Activated CD8-positive, alpha-beta T cell treated with anti-CD3 and anti-CD28 coated beads for 36 hours (primary cell): ENCODE data around the gene GGNBP2. TPM values are rescaled to one million over a fixed set of nuclear protein-coding genes. Genes with fewer than 3 reads are reported as not detected.
A peak's percentile ranks its signal among the peaks of the same experiment; 100 is the strongest.

ENCODE experiments used
- ATAC-seq: fragments of 200-7000 bp; cut with Tn5 transposase; one replicate; pipeline ENCODE4 v1.10.0; 2021; ENCODE audit warnings: mild to moderate bottlenecking, moderate library complexity
- CTCF ChIA-PET: fragments of 350-600 bp; sonication (Branson Sonifier 250); formaldehyde crosslinking; loops from one replicate; lab custom pipeline; 2021; ENCODE audit warnings: antibody characterized with exemption; lab: Charles Lee
- POLR2A ChIA-PET: fragments of 350-600 bp; sonication (Branson Sonifier 250); formaldehyde crosslinking; loops from one replicate; lab custom pipeline; 2021; ENCODE audit warnings: antibody characterized with exemption; lab: Charles Lee
- DNase-seq: peaks from one replicate; pipeline ENCODE4 v3.0.0-alpha.2; 2020
- H3K27ac Mint-ChIP-seq: one replicate; pipeline ENCODE4 v1.8.0; 2021; ENCODE audit warnings: mild to moderate bottlenecking, mixed read lengths
- H3K27me3 Mint-ChIP-seq: one replicate; pipeline ENCODE4 v1.8.0; 2021; ENCODE audit warnings: mixed read lengths
- H3K36me3 Mint-ChIP-seq: one replicate; pipeline ENCODE4 v1.8.0; 2021; ENCODE audit warnings: low read depth, mixed read lengths
- H3K4me1 Mint-ChIP-seq: one replicate; pipeline ENCODE4 v1.8.0; 2021; ENCODE audit warnings: low read depth, mixed read lengths
- H3K4me3 Mint-ChIP-seq: one replicate; pipeline ENCODE4 v1.8.0; 2021; ENCODE audit warnings: mild to moderate bottlenecking, moderate library complexity, mixed read lengths
- H3K9me3 Mint-ChIP-seq: one replicate; pipeline ENCODE4 v1.8.0; 2021; ENCODE audit warnings: mixed read lengths
- CTCF ChIP-seq: fragments of 200-600 bp; IDR thresholded peaks from one replicate; pipeline ENCODE4 v1.8.0; 2022; ENCODE audit warnings: antibody characterized with exemption, mild to moderate bottlenecking
- intact Hi-C: fragments of 100-400 bp; cut with micrococcal nuclease; formaldehyde crosslinking; loops from one replicate; pipeline ENCODE4 v1.10.0; 2022
- total RNA-seq, 2 experiments: library from RNA; stranded (reverse); gene quantifications; one replicate each; pipeline ENCODE4 v1.2.3, GENCODE V29; 2021

The GGNBP2 gene
- total RNA-seq, 2 experiments from 2014 or later, result 82.9 to 87.4 TPM

- intact Hi-C loops, result no loop called here
- Mint-ChIP-seq H3K9me3 (no peaks in the 10 kb centered on the region), H3K4me1 (peaks cover 6% of the 10 kb centered on the region), H3K27ac (peak overlapping the region; percentile 34), H3K36me3 (peaks cover 40% of the 10 kb centered on the region), H3K4me3 (no peak overlapping the region), H3K27me3 (no peaks in the 10 kb centered on the region)
- ChIA-PET CTCF (interaction anchor here (0.8 kb wide), 1 partner anchor 22 kb away, joined by 3 read pairs; no protein-coding TSS in a partner anchor), POLR2A (interaction anchor here (0.7 kb wide), 1 partner anchor 10 kb away, joined by 3 read pairs; no protein-coding TSS in a partner anchor)
- no peak for DNase-seq
- TF ChIP-seq CTCF, result no peak
- no peak for ATAC-seq
Observed at GRCh38 chr17:36498560-36499300, 46.0 kb upstream of the GGNBP2 start.

- ChIA-PET POLR2A (interaction anchor here (0.7 to 1.5 kb wide), 7 partner anchors 11 to 34 kb away, joined by 3 to 4 read pairs (median 3); partner anchors contain the start of genes MYO19 and PIGW), CTCF (interaction anchor here (0.7 to 1.8 kb wide), 2 partner anchors 18 to 101 kb away, joined by 3 to 6 read pairs; partner anchors contain the start of gene MRM1)
- H3K27ac Mint-ChIP-seq, result no peak overlapping the region
- H3K27me3 Mint-ChIP-seq, result no peaks in the 10 kb centered on the region
- H3K9me3 Mint-ChIP-seq, result no peaks in the 10 kb centered on the region
- no peak overlapping the region for H3K4me3 Mint-ChIP-seq
- DNase-seq, result no peak
- H3K36me3 Mint-ChIP-seq, result peaks cover 38% of the 10 kb centered on the region
- no peak for TF ChIP-seq CTCF
- no peak for ATAC-seq
- peaks cover 6% of the 10 kb centered on the region for H3K4me1 Mint-ChIP-seq
- intact Hi-C loops, result no loop called here
Observed at GRCh38 chr17:36500745-36501225, 43.9 kb upstream of the GGNBP2 start.

GRCh38 chr17:36501351-36501750, 43.4 kb upstream of the GGNBP2 start:
- Mint-ChIP-seq H3K9me3 (no peaks in the 10 kb centered on the region), H3K36me3 (peaks cover 38% of the 10 kb centered on the region), H3K4me1 (peaks cover 6% of the 10 kb centered on the region), H3K27me3 (no peaks in the 10 kb centered on the region), H3K4me3 (no peak overlapping the region), H3K27ac (no peak overlapping the region)
- no peak for TF ChIP-seq CTCF
- ATAC-seq, result no peak
- CTCF ChIA-PET, result interaction anchor here (1.8 kb wide), 1 partner anchor 18 kb away, joined by 6 read pairs; no protein-coding TSS in a partner anchor
- intact Hi-C loops, result no loop called here
- DNase-seq, result no peak
- POLR2A ChIA-PET, result interaction anchor here (0.9 to 1.4 kb wide), 2 partner anchors 17 to 34 kb away, joined by 3 read pairs; partner anchors contain the start of genes MYO19 and PIGW

GRCh38 chr17:36501963-36502362, 42.8 kb upstream of the GGNBP2 start:
- DNase-seq (no peak), ATAC-seq (no peak)
- no peak for TF ChIP-seq CTCF
- Mint-ChIP-seq H3K27me3 (no peaks in the 10 kb centered on the region), H3K9me3 (no peaks in the 10 kb centered on the region), H3K36me3 (peaks cover 42% of the 10 kb centered on the region), H3K27ac (peak overlapping the region; percentile 18), H3K4me3 (no peak overlapping the region), H3K4me1 (peaks cover 6% of the 10 kb centered on the region)
- ChIA-PET CTCF (no interaction called here), POLR2A (no interaction called here)
- intact Hi-C loops, result no loop called here
